ENCODE measurements around the gene ANKRD35.
"Not testable (repeated sequence)": the region's sequence is repeated elsewhere in the genome, so short reads cannot be mapped to it uniquely, and the experiment has no call there.

Gene ANKRD35

GRCh38 chr1:145885738-145886287 is at the start of gene ANKRD35:
Gene ANKRD35 (minus strand): TSS chr1:145885866. CDS start chr1:145885758, 108 bp downstream.
- DNase-seq, result peak; percentile 85

DNA sequence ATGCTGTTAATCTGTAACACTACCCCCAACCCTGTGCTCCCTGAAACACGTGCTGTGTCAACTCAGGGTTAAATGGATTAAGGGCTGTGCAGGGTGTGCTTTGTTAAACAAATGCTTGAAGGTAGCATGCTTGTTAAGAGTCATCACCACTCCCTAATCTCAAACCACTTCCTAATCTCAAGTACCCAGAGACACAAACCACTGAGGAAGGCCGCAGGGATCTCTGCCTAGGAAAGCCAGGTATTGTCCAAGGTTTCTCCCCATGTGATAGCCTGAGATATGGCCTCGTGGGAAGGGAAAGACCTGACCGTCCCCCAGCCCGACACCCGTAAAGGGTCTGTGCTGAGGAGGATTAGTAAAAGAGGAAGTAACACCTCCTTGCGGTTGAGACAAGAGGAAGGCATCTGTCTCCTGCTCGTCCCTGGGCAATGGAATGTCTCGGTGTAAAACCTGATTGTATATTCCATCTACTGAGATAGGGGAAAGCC is 46.9 kb upstream of the ANKRD35 start:
- not testable (repeated sequence) for DNase-seq

GRCh38 chr1:145927916-145928643 is 42.4 kb upstream of the ANKRD35 start:
- DNase-seq, result peak; percentile 56

DNA sequence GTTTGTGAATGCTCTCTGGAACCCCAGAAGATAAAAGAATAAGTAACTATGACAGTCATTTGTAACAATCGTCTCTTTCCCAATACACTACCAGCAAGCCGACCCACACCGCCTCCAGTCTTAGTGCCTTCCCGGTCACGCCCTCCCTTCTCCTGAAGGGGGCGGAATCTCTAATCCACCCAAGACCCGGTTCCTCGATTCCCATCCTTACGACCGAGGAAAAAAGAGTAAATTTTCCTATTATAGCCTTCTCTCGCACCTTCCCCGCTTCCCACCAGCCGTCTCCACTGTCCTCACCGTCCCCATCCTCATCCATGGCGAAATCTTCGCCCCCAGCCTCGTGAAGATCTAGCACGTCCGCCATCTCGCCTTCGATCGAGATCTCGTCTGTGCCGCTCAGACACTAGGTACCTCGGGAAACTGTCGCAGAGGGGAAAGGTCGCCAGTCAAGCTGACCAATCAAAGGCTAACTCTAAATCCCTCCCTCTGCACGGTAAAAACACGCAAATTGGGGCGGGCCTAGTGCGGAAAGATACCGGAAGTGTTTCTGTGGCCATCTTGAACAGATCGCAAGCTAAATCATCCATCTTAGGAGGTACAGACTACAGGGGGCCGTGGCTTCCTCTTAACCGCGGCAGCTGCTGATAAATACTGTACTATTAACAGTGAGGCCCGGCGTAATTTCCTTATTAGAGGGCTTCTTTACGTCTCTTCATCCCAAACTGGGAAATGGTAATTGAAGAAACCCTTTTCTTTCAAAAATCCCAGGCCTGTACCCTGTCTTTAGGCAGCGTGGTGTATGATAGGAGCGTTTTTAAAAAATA is 41.6 kb upstream of the ANKRD35 start, which contains the start of gene RBM8A:
TSS of gene RBM8A (minus strand) at position 422 of the 824 bp plus-strand sequence. CDS start at position 364, 58 bp downstream.
- peak; percentile 99 for DNase-seq

GRCh38 chr1:145926686-145927062 is 41.0 kb upstream of the ANKRD35 start:
- DNase-seq, result no peak

GRCh38 chr1:145922266-145922665 is 36.6 kb upstream of the ANKRD35 start:
- DNase-seq, result no peak

GRCh38 chr1:145920297-145920696 is 34.6 kb upstream of the ANKRD35 start:
- not testable (repeated sequence) for DNase-seq

GRCh38 chr1:145918992-145919939 is 33.6 kb upstream of the ANKRD35 start:
- DNase-seq, result peak; percentile 80

DNA sequence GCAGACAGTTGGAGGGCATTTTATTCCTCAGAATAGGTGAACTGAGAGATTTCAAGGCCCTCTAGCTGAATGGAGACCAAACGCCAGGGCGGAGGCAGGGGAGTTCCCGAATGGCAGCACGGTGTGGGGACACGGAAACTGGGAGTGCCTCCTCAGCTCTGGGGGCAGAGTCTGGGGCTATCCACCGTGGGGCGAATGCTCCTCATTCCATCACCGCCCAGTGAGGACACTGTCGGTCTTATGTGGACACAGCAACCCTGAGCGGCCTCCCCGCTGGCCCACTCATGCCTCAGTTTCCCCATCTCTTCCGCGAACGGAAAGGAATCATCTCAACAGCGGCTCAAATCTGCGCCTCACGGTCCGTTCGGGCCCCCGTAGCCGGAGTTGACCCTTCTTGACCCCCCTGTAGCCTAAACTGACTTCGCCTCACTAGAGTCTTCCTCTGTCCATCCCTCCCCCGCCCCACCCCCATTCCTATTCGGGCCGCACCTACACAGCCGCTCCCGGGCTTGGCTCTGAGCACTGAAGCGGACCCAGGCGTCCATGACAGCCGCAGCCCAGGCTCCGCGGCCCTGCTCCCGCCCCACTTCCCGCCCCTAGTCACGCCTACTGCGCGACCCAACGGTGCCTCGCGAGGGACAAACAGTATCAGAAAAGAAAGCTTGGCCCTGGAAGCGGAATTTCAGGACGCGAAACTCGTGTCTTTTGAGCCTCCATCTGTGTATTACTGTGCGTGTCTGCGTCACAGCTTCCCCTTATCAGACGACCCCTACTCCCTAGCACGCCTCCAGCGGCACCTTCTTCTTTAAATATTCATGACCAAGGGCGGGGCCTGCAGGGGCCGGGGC is 32.7 kb upstream of the ANKRD35 start, which contains the start of gene PEX11B:
TSS of gene PEX11B (minus strand) at position 574 of the 848 bp plus-strand sequence. CDS start at position 545, 29 bp downstream.
- peak; percentile 93 for DNase-seq

- DNase-seq, result no peak
Measured at GRCh38 chr1:145917595-145917994, 31.9 kb upstream of the ANKRD35 start.

GRCh38 chr1:145916745-145917144 is 31.1 kb upstream of the ANKRD35 start:
- DNase-seq, result no peak

DNA sequence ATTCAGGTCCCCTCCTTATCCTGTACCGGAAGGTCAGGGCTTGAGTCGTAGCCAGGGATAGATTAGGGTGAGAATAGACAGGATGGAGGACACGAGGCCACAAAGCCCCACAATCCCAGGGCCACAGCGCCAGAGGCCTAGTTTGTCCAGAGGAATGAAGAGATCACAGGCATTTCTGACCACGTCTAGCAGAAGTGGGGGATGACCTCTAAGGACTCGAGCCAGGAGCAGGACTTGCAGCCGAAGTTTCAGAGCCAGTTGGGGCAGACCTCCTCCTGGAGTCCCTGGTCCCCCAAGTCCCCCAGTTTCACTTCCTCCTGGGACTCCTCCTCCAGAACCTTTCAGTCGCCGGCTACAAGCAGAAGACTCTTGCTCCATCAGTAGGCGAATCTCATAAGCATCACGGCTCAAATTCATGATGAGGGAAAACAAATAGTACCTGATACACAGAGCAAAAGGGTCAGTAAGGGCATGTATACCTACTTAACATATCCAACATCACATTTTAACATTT is 26.5 kb upstream of the ANKRD35 start:
- no peak for DNase-seq

DNA sequence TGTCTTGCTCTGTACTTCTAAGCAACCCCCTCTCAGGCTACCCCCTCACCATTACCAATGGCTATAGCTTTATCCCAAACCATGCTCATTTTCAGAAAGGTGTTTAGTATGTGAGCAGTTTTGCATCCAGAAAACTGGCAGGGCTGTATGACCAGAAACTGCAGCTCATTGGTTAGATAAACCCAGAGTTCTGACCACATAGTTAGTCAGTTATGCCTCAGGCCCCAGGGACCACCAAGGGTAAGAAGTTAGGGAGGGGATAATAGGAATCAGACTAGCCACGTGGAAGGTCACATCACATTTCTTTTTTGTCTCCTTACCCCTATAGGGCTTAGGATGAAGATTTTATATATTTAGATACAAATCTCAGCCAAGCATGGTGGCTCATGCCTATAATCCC is 23.0 kb upstream of the ANKRD35 start:
- DNase-seq, result no peak

GRCh38 chr1:145906954-145907753 is 21.5 kb upstream of the ANKRD35 start:
- no peak for DNase-seq

GRCh38 chr1:145901312-145902021 is 15.8 kb upstream of the ANKRD35 start:
- no peak for DNase-seq

DNA sequence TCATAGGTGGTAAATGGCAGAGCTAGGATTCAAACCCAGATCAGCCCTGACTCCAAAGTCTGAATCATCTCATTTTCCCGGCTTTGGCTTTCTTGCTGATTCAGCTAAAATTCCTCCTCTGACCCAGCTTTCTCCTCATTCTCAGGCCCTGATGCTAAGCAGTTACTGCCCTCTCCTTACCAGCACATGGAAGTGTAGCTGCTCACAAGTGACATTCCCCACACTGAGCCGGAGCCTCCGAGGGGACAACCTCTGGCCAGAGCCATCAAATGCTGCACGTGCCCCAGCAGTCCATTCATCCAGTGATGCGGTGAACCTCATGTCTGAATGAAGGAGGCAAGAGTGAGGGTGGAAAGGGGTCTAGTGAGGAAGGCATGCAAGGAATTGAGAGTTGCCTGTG is 13.1 kb upstream of the ANKRD35 start:
- no peak for DNase-seq

DNA sequence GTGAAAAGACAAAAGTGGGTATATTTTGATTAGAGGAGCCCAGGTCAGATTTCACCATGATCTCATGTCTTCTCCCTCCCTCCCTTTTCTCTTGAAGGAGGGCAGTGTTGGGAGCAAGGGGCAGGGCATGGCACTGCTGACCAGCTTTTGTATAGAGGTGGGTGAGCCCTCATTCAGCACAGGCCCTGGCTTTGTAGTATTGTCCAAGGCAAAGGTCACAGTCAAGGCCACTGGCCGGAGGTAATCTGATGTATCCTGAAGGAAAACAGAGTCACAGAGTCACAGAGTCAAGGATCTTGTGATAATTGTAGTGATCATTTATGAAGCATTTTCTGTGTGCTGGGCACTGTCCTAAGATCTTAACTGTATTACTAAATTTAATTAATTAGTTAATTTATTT is 12.3 kb upstream of the ANKRD35 start:
- no peak for DNase-seq

GRCh38 chr1:145895471-145895870 is 9.8 kb upstream of the ANKRD35 start:
- DNase-seq, result no peak

DNA sequence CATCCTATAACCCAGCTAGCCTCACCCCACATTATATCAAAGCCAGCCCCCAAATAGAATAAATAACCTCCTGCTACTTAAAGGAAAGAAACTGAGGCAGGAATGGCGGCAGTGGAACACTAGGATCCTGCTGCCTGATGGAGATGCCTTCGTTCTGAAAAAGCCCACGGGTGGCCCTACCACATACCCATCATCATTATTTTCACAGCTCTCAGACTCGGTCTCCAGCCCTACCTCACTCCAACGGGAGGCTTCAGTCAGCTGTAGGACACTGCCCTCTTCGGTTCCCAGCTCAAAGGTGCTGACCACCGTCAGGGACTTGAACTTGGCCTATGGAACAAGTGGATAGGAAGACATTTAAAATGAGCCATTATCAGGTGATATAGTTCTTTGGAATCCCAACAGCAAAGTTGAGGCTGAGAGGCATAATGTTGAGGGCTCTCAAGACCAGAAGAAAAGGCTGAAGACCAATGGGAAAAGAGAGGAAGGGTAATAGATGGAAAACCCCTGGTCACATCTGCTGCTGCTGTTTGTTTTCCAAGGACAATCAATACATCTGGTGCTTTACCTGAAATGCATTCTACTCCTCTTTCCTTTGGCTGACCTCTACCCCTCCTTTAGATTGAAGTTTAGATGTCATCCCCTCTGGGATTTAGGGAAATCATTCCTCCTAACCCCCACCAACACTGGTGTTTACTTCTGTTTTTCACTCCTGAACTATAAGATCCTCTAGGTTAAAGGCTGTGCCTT is 7.8 kb upstream of the ANKRD35 start:
- DNase-seq, result no peak
